ENCODE measurements around the gene HOOK2.
A peak's percentile ranks its signal among the peaks of the same experiment; 100 is the strongest.

HOOK2 gene

GRCh38 chr19:12797141-12797587 lies 21.8 kb upstream of the HOOK2 start:
- FAIRE-seq (no peak), DNase-seq (ENCODE audit: insufficient read length, low spot score) (no peak)
- no peak for TF ChIP-seq POLR2A (IDR thresholded peaks at IDR 0.05; ENCODE audit: low read depth, low read length)

GRCh38 chr19:12796146-12797071 lies 21.1 kb upstream of the HOOK2 start:
- FAIRE-seq, result peak; percentile 38
- no peak for DNase-seq (ENCODE audit: insufficient read length, low spot score)
- no peak for TF ChIP-seq POLR2A (IDR thresholded peaks at IDR 0.05; ENCODE audit: low read depth, low read length)

- no peak for TF ChIP-seq POLR2A (IDR thresholded peaks at IDR 0.05; ENCODE audit: low read depth, low read length)
- DNase-seq (ENCODE audit: insufficient read length, low spot score), result no peak
- no peak for FAIRE-seq
These were observed 19.6 kb upstream of the HOOK2 start for GRCh38 chr19:12794971-12795381.

- TF ChIP-seq POLR2A (IDR thresholded peaks at IDR 0.05; ENCODE audit: low read depth, low read length), result no peak
- no peak for DNase-seq (ENCODE audit: insufficient read length, low spot score)
- no peak for FAIRE-seq
These were observed 19.0 kb upstream of the HOOK2 start for GRCh38 chr19:12794196-12794941.

GRCh38 chr19:12793290-12794195 lies 18.2 kb upstream of the HOOK2 start:
- FAIRE-seq, result no peak
- TF ChIP-seq POLR2A (IDR thresholded peaks at IDR 0.05; ENCODE audit: low read depth, low read length), result peak; percentile 47; the same call in 1 of the 2 replicates
- DNase-seq (ENCODE audit: insufficient read length, low spot score), result peak; percentile 93

- DNase-seq (ENCODE audit: insufficient read length, low spot score) (no peak), FAIRE-seq (no peak)
- TF ChIP-seq POLR2A (IDR thresholded peaks at IDR 0.05; ENCODE audit: low read depth, low read length), result no peak
These were observed 17.5 kb upstream of the HOOK2 start for GRCh38 chr19:12792853-12793289.

GRCh38 chr19:12792051-12792852 lies 16.9 kb upstream of the HOOK2 start:
- DNase-seq (ENCODE audit: insufficient read length, low spot score) (no peak), FAIRE-seq (no peak)
- TF ChIP-seq POLR2A (IDR thresholded peaks at IDR 0.05; ENCODE audit: low read depth, low read length), result no peak

- peak; percentile 100 for TF ChIP-seq POLR2A (IDR thresholded peaks at IDR 0.05; ENCODE audit: low read depth, low read length)
- no peak for FAIRE-seq
- DNase-seq (ENCODE audit: insufficient read length, low spot score), result peak; percentile 91
These were observed 16.1 kb upstream of the HOOK2 start, which contains the start of gene JUNB for GRCh38 chr19:12791345-12792050. Gene JUNB (plus strand): TSS chr19:12791486. CDS start chr19:12791772, 286 bp downstream.

- DNase-seq (ENCODE audit: insufficient read length, low spot score) (no peak), FAIRE-seq (no peak)
- no peak for TF ChIP-seq POLR2A (IDR thresholded peaks at IDR 0.05; ENCODE audit: low read depth, low read length)
These were observed 15.4 kb upstream of the HOOK2 start for GRCh38 chr19:12790628-12791344.

- DNase-seq (ENCODE audit: insufficient read length, low spot score) (peak; percentile 92), FAIRE-seq (no peak)
- 0 out of 2 replicates have a peak, but pooled peaks have one; percentile 23 for TF ChIP-seq POLR2A (IDR thresholded peaks at IDR 0.05; ENCODE audit: low read depth, low read length)
These were observed 14.7 kb upstream of the HOOK2 start for GRCh38 chr19:12789904-12790619.

All from H54 (cell line).